NCI-H128 (cell line): ENCODE measurements around the gene SPIN2A.
A peak's percentile ranks its signal among the peaks of the same experiment; 100 is the strongest.
"Not testable (repeated sequence)": the region's sequence is repeated elsewhere in the genome, so short reads cannot be mapped to it uniquely, and the experiment has no call there.

Experiments
- DNase-seq: peaks from one replicate; lab custom pipeline; 2025; ENCODE audit not compliant: unreplicated experiment; lab: John Stamatoyannopoulos, UW

Gene SPIN2A

GRCh38 chrX:57137073-57137472, at the start of gene SPIN2A:
SPIN2A (minus strand) TSS chrX:57137397; CDS start chrX:57136597, 800 bp downstream.
- not testable (repeated sequence) for DNase-seq

GRCh38 chrX:57178605-57179004, 41.4 kb upstream of the SPIN2A start:
- DNase-seq = no peak

- DNase-seq = no peak
Measured at GRCh38 chrX:57177070-57177469, 39.9 kb upstream of the SPIN2A start.

- no peak for DNase-seq
Measured at GRCh38 chrX:57172544-57172943, 35.3 kb upstream of the SPIN2A start.

GRCh38 chrX:57156397-57157049, 19.3 kb upstream of the SPIN2A start:
- DNase-seq = no peak

- DNase-seq = no peak
Measured at GRCh38 chrX:57155171-57155570, 18.0 kb upstream of the SPIN2A start.

- DNase-seq = not testable (repeated sequence)
Measured at GRCh38 chrX:57152222-57152621, 15.0 kb upstream of the SPIN2A start.

GRCh38 chrX:57138674-57139073, 1.5 kb upstream of the SPIN2A start:
- no peak for DNase-seq

- DNase-seq = no peak
Measured at GRCh38 chrX:57137501-57137900, 304 bp upstream of the SPIN2A start.

GRCh38 chrX:57136589-57136988, 608 bp downstream of the SPIN2A start:
- DNase-seq = not testable (repeated sequence)

- DNase-seq = no peak
Measured at GRCh38 chrX:57135287-57135686, 1.9 kb downstream of the SPIN2A start.

- DNase-seq = no peak
Measured at GRCh38 chrX:57134702-57135101, 2.5 kb downstream of the SPIN2A start.

- DNase-seq = no peak
Measured at GRCh38 chrX:57133706-57134105, 3.5 kb downstream of the SPIN2A start.

- not testable (repeated sequence) for DNase-seq
Measured at GRCh38 chrX:57133284-57133683, 3.9 kb downstream of the SPIN2A start.

GRCh38 chrX:57132046-57132445, 5.2 kb downstream of the SPIN2A start:
- no peak for DNase-seq

- no peak for DNase-seq
Measured at GRCh38 chrX:57121816-57122215, 15.4 kb downstream of the SPIN2A start.

- peak; percentile 40 for DNase-seq
Measured at GRCh38 chrX:57121162-57121755, 15.9 kb downstream of the SPIN2A start, which contains the start of gene SPIN2B. SPIN2B (minus strand) TSS chrX:57121548.

GRCh38 chrX:57120619-57121161, 16.5 kb downstream of the SPIN2A start:
- DNase-seq = not testable (repeated sequence)

GRCh38 chrX:57119416-57119815, 17.8 kb downstream of the SPIN2A start:
- no peak for DNase-seq

- not testable (repeated sequence) for DNase-seq
Measured at GRCh38 chrX:57117566-57117965, 19.6 kb downstream of the SPIN2A start.

- DNase-seq = no peak
Measured at GRCh38 chrX:57104921-57105398, 32.2 kb downstream of the SPIN2A start.

GRCh38 chrX:57104406-57104805, 32.8 kb downstream of the SPIN2A start:
- no peak for DNase-seq
